HG03354 (cell line): ENCODE results near the gene PRRT1.
A peak's percentile ranks its signal among the peaks of the same experiment; 100 is the strongest.

Source experiments
- ATAC-seq: cut with Tn5 transposase; IDR thresholded peaks from one replicate; pipeline ENCODE4 v1.9.1; 2021; ENCODE audit warnings: mild to moderate bottlenecking; ENCODE audit not compliant: unreplicated experiment, poor library complexity, severe bottlenecking

The PRRT1 gene

GRCh38 chr6:32129297-32130088 is 22.2 kb downstream of the PRRT1 start:
- ATAC-seq = no peak

- ATAC-seq = no peak
Observed at GRCh38 chr6:32128751-32129296, 22.9 kb downstream of the PRRT1 start.

- peak; percentile 83 for ATAC-seq
Observed at GRCh38 chr6:32127717-32128592, 23.8 kb downstream of the PRRT1 start, which contains the start of gene ATF6B. Gene ATF6B, minus strand, starts transcription at chr6:32128246. Its CDS starts 39 bp downstream, at chr6:32128207.

- ATAC-seq = no peak
Observed at GRCh38 chr6:32127409-32127716, 24.4 kb downstream of the PRRT1 start.

- ATAC-seq = no peak
Observed at GRCh38 chr6:32126880-32127279, 24.9 kb downstream of the PRRT1 start.

- no peak for ATAC-seq
Observed at GRCh38 chr6:32123681-32124080, 28.1 kb downstream of the PRRT1 start.

GRCh38 chr6:32120573-32121059 is 31.1 kb downstream of the PRRT1 start:
- no peak for ATAC-seq

GRCh38 chr6:32118782-32119628 is 32.7 kb downstream of the PRRT1 start:
- no peak for ATAC-seq

GRCh38 chr6:32117461-32117860 is 34.3 kb downstream of the PRRT1 start:
- no peak for ATAC-seq

- ATAC-seq = no peak
Observed at GRCh38 chr6:32116674-32117073, 35.1 kb downstream of the PRRT1 start.

- no peak for ATAC-seq
Observed at GRCh38 chr6:32115623-32116022, 36.1 kb downstream of the PRRT1 start.

- ATAC-seq = no peak
Observed at GRCh38 chr6:32114796-32115195, 36.9 kb downstream of the PRRT1 start.

GRCh38 chr6:32113386-32114352 is 38.1 kb downstream of the PRRT1 start:
- no peak for ATAC-seq

GRCh38 chr6:32112431-32112980 is 39.2 kb downstream of the PRRT1 start:
- no peak for ATAC-seq

GRCh38 chr6:32111424-32112066 is 40.2 kb downstream of the PRRT1 start:
- no peak for ATAC-seq

- ATAC-seq = no peak
Observed at GRCh38 chr6:32110632-32111031, 41.1 kb downstream of the PRRT1 start.

GRCh38 chr6:32109765-32110160 is 42.0 kb downstream of the PRRT1 start:
- ATAC-seq = no peak
